WTC11 (cell line): ENCODE data around the gene P4HB. TPM values are rescaled to one million over a fixed set of nuclear protein-coding genes. Genes with fewer than 3 reads are reported as not detected.

ENCODE experiments used
- ATAC-seq: fragments of 200-7000 bp; cut with Tn5 transposase; 2 replicates; pipeline ENCODE4 v1.10.0; 2021; ENCODE audit warnings: mild to moderate bottlenecking, moderate library complexity
- CTCF ChIA-PET: fragments of 300-600 bp; sonication (Branson Sonifier 250); formaldehyde crosslinking; loops from one replicate; lab custom pipeline; 2021; ENCODE audit warnings: antibody characterized with exemption; lab: Charles Lee
- POLR2A ChIA-PET: fragments of 350-600 bp; sonication (Branson Sonifier 250); formaldehyde crosslinking; loops from one replicate; lab custom pipeline; 2021; ENCODE audit warnings: antibody characterized with exemption; lab: Charles Lee
- DNase-seq: peaks from one replicate; pipeline ENCODE4 v3.0.0; 2021; ENCODE audit warnings: low spot score
- H3K27ac Mint-ChIP-seq: 2 replicates; pipeline ENCODE4 v1.8.0; 2021; ENCODE audit warnings: mixed read lengths
- H3K27me3 Mint-ChIP-seq: 2 replicates; pipeline ENCODE4 v1.8.0; 2021; ENCODE audit warnings: low read depth, mild to moderate bottlenecking, moderate library complexity, mixed read lengths
- H3K36me3 Mint-ChIP-seq: 2 replicates; pipeline ENCODE4 v1.8.0; 2021; ENCODE audit warnings: mixed read lengths
- H3K4me1 Mint-ChIP-seq: 2 replicates; pipeline ENCODE4 v1.8.0; 2022; ENCODE audit warnings: mixed read lengths
- H3K4me3 Mint-ChIP-seq: 2 replicates; pipeline ENCODE4 v1.8.0; 2021; ENCODE audit warnings: mild to moderate bottlenecking, moderate library complexity, mixed read lengths
- H3K9me3 Mint-ChIP-seq: 2 replicates; pipeline ENCODE4 v1.8.0; 2021; ENCODE audit warnings: mixed read lengths
- CTCF ChIP-seq: fragments of 200-600 bp; IDR thresholded peaks from 2 replicates; pipeline ENCODE4 v1.8.0; 2022; ENCODE audit warnings: antibody characterized with exemption
- E2F1 ChIP-seq: sonication (generic); formaldehyde crosslinking; IDR thresholded peaks from 2 replicates; pipeline ENCODE4 v1.8.0; 2022; ENCODE audit warnings: mild to moderate bottlenecking, missing genetic modification reagents
- GABPB1 ChIP-seq: sonication (generic); formaldehyde crosslinking; IDR thresholded peaks from 2 replicates; pipeline ENCODE4 v1.8.1; 2023; ENCODE audit warnings: mild to moderate bottlenecking, missing genetic modification reagents
- IRF1 ChIP-seq: sonication (generic); formaldehyde crosslinking; IDR thresholded peaks from 2 replicates; pipeline ENCODE4 v1.8.0; 2023; ENCODE audit warnings: missing genetic modification reagents
- JUN ChIP-seq: sonication (generic); formaldehyde crosslinking; IDR thresholded peaks from 2 replicates; pipeline ENCODE4 v1.8.0; 2023; ENCODE audit warnings: mild to moderate bottlenecking, missing genetic modification reagents
- MXD4 ChIP-seq: fragments of 250-450 bp; sonication (Bioruptor Pico); IDR thresholded peaks from 2 replicates; pipeline ENCODE4 v1.8.0; 2021; ENCODE audit warnings: mild to moderate bottlenecking, moderate library complexity, borderline replicate concordance
- NR3C1 ChIP-seq: sonication (generic); formaldehyde crosslinking; conservative IDR thresholded peaks from 2 replicates; pipeline ENCODE4 v1.8.1; 2023; ENCODE audit warnings: low read depth, mild to moderate bottlenecking, missing genetic modification reagents
- RELA ChIP-seq: sonication (generic); formaldehyde crosslinking; IDR thresholded peaks from 2 replicates; pipeline ENCODE4 v1.8.1; 2022; ENCODE audit warnings: missing genetic modification reagents, mild to moderate bottlenecking, borderline replicate concordance
- SMAD4 ChIP-seq: sonication (generic); formaldehyde crosslinking; IDR thresholded peaks from 2 replicates; pipeline ENCODE4 v1.8.0; 2022; ENCODE audit warnings: mild to moderate bottlenecking, missing genetic modification reagents
- SOX15 ChIP-seq: fragments of 250-450 bp; sonication (Bioruptor Pico); IDR thresholded peaks from 2 replicates; pipeline ENCODE4 v1.9.0; 2021; ENCODE audit warnings: mild to moderate bottlenecking
- ZNF425 ChIP-seq: fragments of 250-450 bp; sonication (Bioruptor Pico); conservative IDR thresholded peaks from 2 replicates; pipeline ENCODE4 v1.9.0; 2021; ENCODE audit warnings: mild to moderate bottlenecking
- ZNF512 ChIP-seq: sonication (generic); formaldehyde crosslinking; IDR thresholded peaks from 2 replicates; pipeline ENCODE4 v1.8.1; 2022; ENCODE audit warnings: missing genetic modification reagents, borderline replicate concordance
- ZNF532 ChIP-seq: fragments of 250-450 bp; sonication (Bioruptor Pico); IDR thresholded peaks from 2 replicates; pipeline ENCODE4 v1.9.0; 2021; ENCODE audit warnings: mild to moderate bottlenecking, borderline replicate concordance
- ZSCAN18 ChIP-seq: fragments of 250-450 bp; sonication (Bioruptor Pico); IDR thresholded peaks from 2 replicates; pipeline ENCODE4 v2.1.2; 2022; ENCODE audit warnings: mild to moderate bottlenecking, moderate library complexity
- total RNA-seq: library from RNA; stranded (reverse); gene quantifications from 3 replicates; pipeline ENCODE4 v1.2.3, GENCODE V29; 2021

The P4HB gene
- total RNA-seq, 1 experiment from 2014 or later = 380 TPM

- Mint-ChIP-seq H3K9me3 (no peaks in the 10 kb centered on the region), H3K27ac (peak overlapping the region; percentile 27; the same call in 1 of the 2 replicates), H3K4me3 (no peak overlapping the region), H3K27me3 (no peaks in the 10 kb centered on the region), H3K4me1 (peaks cover 5% of the 10 kb centered on the region), H3K36me3 (no peaks in the 10 kb centered on the region)
- DNase-seq (no peak), ATAC-seq (no peak)
- ChIA-PET CTCF (interaction anchor here (0.7 to 3.8 kb wide), 12 partner anchors 11 to 89 kb away, joined by 3 to 18 read pairs (median 4); partner anchors contain the start of gene MCRIP1), POLR2A (no interaction called here)
- TF ChIP-seq E2F1 = no peak
- no peak for TF ChIP-seq ZNF532
- no peak for TF ChIP-seq NR3C1
- TF ChIP-seq MXD4 = no peak
- TF ChIP-seq ZNF512 (CRISPR knock-in tag) = no peak
- no peak for TF ChIP-seq JUN (CRISPR knock-in tag)
- TF ChIP-seq RELA (CRISPR knock-in tag) = no peak
Observed at GRCh38 chr17:81822312-81822637, 38.1 kb downstream of the P4HB start.

- CTCF ChIA-PET = interaction anchor here (0.5 to 3.8 kb wide), 13 partner anchors 11 to 99 kb away, joined by 3 to 18 read pairs (median 3); partner anchors contain the start of gene MCRIP1
- Mint-ChIP-seq H3K27me3 (no peaks in the 10 kb centered on the region), H3K4me3 (no peak overlapping the region), H3K36me3 (no peaks in the 10 kb centered on the region), H3K9me3 (no peaks in the 10 kb centered on the region), H3K27ac (peak overlapping the region; percentile 27; the same call in 1 of the 2 replicates)
- POLR2A ChIA-PET = no interaction called here
- TF ChIP-seq GABPB1 (CRISPR knock-in tag) (peak; percentile 51; the same call in 1 of the 2 replicates), ZSCAN18 (CRISPR knock-in tag) (no peak), CTCF (0 out of 2 replicates have a peak, but pooled peaks have one; percentile 33)
- TF ChIP-seq, all 79 proteins: peak for 2
- ATAC-seq = peak; percentile 44
- H3K4me1 Mint-ChIP-seq = peaks cover 5% of the 10 kb centered on the region
- DNase-seq = peak; percentile 68
Observed at GRCh38 chr17:81821603-81822311, 38.6 kb downstream of the P4HB start.

GRCh38 chr17:81821147-81821546 lies 39.2 kb downstream of the P4HB start:
- Mint-ChIP-seq H3K27me3 (no peaks in the 10 kb centered on the region), H3K4me3 (no peak overlapping the region), H3K4me1 (peaks cover 4% of the 10 kb centered on the region), H3K27ac (no peak overlapping the region), H3K9me3 (no peaks in the 10 kb centered on the region), H3K36me3 (no peaks in the 10 kb centered on the region)
- ChIA-PET CTCF (interaction anchor here (0.5 to 3.8 kb wide), 10 partner anchors 12 to 98 kb away, joined by 3 to 18 read pairs (median 4); partner anchors contain the start of gene MCRIP1), POLR2A (no interaction called here)
- ATAC-seq (no peak), DNase-seq (no peak)
- TF ChIP-seq NR3C1 (no peak), ZNF425 (CRISPR knock-in tag) (no peak), SOX15 (CRISPR knock-in tag) (no peak), IRF1 (CRISPR knock-in tag) (no peak), SMAD4 (CRISPR knock-in tag) (no peak)
